Endothelial cell of umbilical vein (primary cell): ENCODE results near the gene ATL1.

Source experiments
- CTCF ChIP-seq, 2 donors: IDR thresholded peaks; 1 replicate in 1 of 2; 2 replicates in 1 of 2; pipeline ENCODE4 v1.5.1; 2011; ENCODE audit warnings: low read length in 2 of 2, mild to moderate bottlenecking in 2 of 2, moderate library complexity in 2 of 2, control low read depth in 1 of 2, inconsistent platforms in 1 of 2, low read depth in 1 of 2; ENCODE audit not compliant: insufficient read depth in 1 of 2; ENCODE audit errors: extremely low read depth in 1 of 2
- EZH2 ChIP-seq: IDR thresholded peaks from 2 replicates; pipeline ENCODE4 v1.6.1; 2012; ENCODE audit warnings: borderline replicate concordance, low read depth, mild to moderate bottlenecking, moderate library complexity, low read length, inconsistent platforms; ENCODE audit not compliant: severe bottlenecking
- GATA2 ChIP-seq: IDR thresholded peaks from 2 replicates; pipeline ENCODE4 v1.7.0; 2011; ENCODE audit warnings: low read depth, mild to moderate bottlenecking, moderate library complexity, mixed read lengths, low read length; ENCODE audit not compliant: insufficient read length, insufficient read depth
- MAX ChIP-seq: IDR thresholded peaks from 2 replicates; pipeline ENCODE4 v1.6.1; 2011; ENCODE audit not compliant: insufficient read depth, insufficient read length
- POLR2A ChIP-seq: IDR thresholded peaks from 2 replicates; pipeline ENCODE4 v1.6.1; 2012; ENCODE audit warnings: low read depth, mild to moderate bottlenecking, control low read depth, low read length
- POLR2AphosphoS5 ChIP-seq: IDR thresholded peaks from 2 replicates; pipeline ENCODE4 v1.6.1; 2012; ENCODE audit warnings: low read depth, mild to moderate bottlenecking, control low read depth, low read length, moderate library complexity; ENCODE audit not compliant: insufficient read depth

GRCh38 chr14:50667684-50667995 lies 107.7 kb downstream of the ATL1 start:
- TF ChIP-seq CTCF (IDR thresholded peaks at IDR 0.05; ENCODE audit: extremely low read depth in 1 of 2, insufficient read depth in 1 of 2, low read depth in 1 of 2, low read length in 2 of 2) (no peak), POLR2A (no peak), POLR2AphosphoS5 (no peak), GATA2 (no peak), EZH2 (no peak), MAX (no peak)
